Endothelial cell of umbilical vein (primary cell): ENCODE data around the gene NDUFS6. TPM values are rescaled to one million over a fixed set of nuclear protein-coding genes. Genes with fewer than 3 reads are reported as not detected.

Source experiments
- BruUV-seq: library from RNA; stranded (reverse); fragments of 400-500 nt; replicated peaks from 2 replicates; lab custom pipeline; 2021; lab: Mats Ljungman, UMichigan
- CTCF ChIA-PET: fragments of 300-600, 350-600 bp; sonication (Branson Sonifier 250); formaldehyde crosslinking; loops from one replicate; lab custom pipeline; 2021; ENCODE audit warnings: antibody characterized with exemption, inconsistent platforms; lab: Charles Lee
- POLR2A ChIA-PET: fragments of 300-600, 350-600 bp; sonication (Branson Sonifier 250); formaldehyde crosslinking; loops from one replicate; lab custom pipeline; 2021; ENCODE audit warnings: antibody characterized with exemption, inconsistent platforms; lab: Charles Lee
- DNase-seq: peaks from one replicate; pipeline ENCODE4 v3.0.0-alpha.2; 2011; ENCODE audit warnings: low read depth, low spot score
- FAIRE-seq: peaks from 2 replicates; lab custom pipeline; 2011; peaks lifted over from hg19 to GRCh38; lab: Jason Lieb, UNC
- H2AFZ ChIP-seq: 2 replicates; pipeline ENCODE4 v1.6.0; 2012; ENCODE audit warnings: low read depth, low read length, control low read depth, inconsistent platforms
- H3K27ac ChIP-seq: 2 replicates; pipeline ENCODE4 v1.5.1; 2011; ENCODE audit warnings: low read depth, mild to moderate bottlenecking, control low read depth, low read length, moderate library complexity; ENCODE audit not compliant: insufficient read depth
- H3K27me3 ChIP-seq, 2 experiments: 2 replicates each; pipeline versions ENCODE4 v1.6.0 to v1.6.1; 2011; ENCODE audit warnings: low read length in 2 of 2, mixed read lengths in 1 of 2; ENCODE audit not compliant: control insufficient read depth in 2 of 2, insufficient read depth in 2 of 2
- H3K36me3 ChIP-seq, 2 experiments: 2 replicates in 1 of 2; 3 replicates in 1 of 2; pipeline ENCODE4 v1.5.1; 2011; ENCODE audit warnings: low read length in 2 of 2, mild to moderate bottlenecking in 1 of 2, moderate library complexity in 1 of 2; ENCODE audit not compliant: control insufficient read depth in 2 of 2, insufficient read depth in 2 of 2; ENCODE audit errors: extremely low read depth in 1 of 2
- H3K4me1 ChIP-seq: 3 replicates; pipeline ENCODE4 v1.5.1; 2011; ENCODE audit warnings: mild to moderate bottlenecking, low read length; ENCODE audit not compliant: control insufficient read depth, insufficient read depth; ENCODE audit errors: extremely low read depth
- H3K4me2 ChIP-seq: 2 replicates; pipeline ENCODE4 v1.6.1; 2011; ENCODE audit warnings: low read length, control low read depth, mixed read lengths; ENCODE audit not compliant: insufficient read depth
- H3K4me3 ChIP-seq, 3 experiments: fragments of 200-600 bp in 1 of 3; sonication (generic), shearing (Covaris generic) in 1 of 3; replicated peaks in 1 of 3; 2 replicates each; pipeline ENCODE4 v1.5.1; 2011 to 2016; ENCODE audit warnings: control low read depth in 3 of 3, low read length in 3 of 3, mild to moderate bottlenecking in 2 of 3, inconsistent platforms in 1 of 3, low read depth in 1 of 3, moderate library complexity in 1 of 3; ENCODE audit not compliant: insufficient read depth in 1 of 3
- H3K79me2 ChIP-seq: 2 replicates; pipeline ENCODE4 v1.6.0; 2012; ENCODE audit warnings: low read length, inconsistent platforms; ENCODE audit not compliant: control insufficient read depth, insufficient read depth
- H3K9ac ChIP-seq: replicated peaks from 2 replicates; pipeline ENCODE3; 2011; ENCODE audit warnings: low read length, control low read depth; ENCODE audit not compliant: insufficient read depth; ENCODE audit errors: extremely low read depth
- H3K9me1 ChIP-seq: replicated peaks from 3 replicates; pipeline ENCODE4 v1.6.0; 2011; ENCODE audit warnings: mild to moderate bottlenecking, low read length; ENCODE audit not compliant: control insufficient read depth, insufficient read depth; ENCODE audit errors: extremely low read depth
- H3K9me3 ChIP-seq: replicated peaks from 2 replicates; pipeline ENCODE4 v1.5.1; 2012; ENCODE audit warnings: low read length, inconsistent platforms; ENCODE audit not compliant: control insufficient read depth, insufficient read depth
- H4K20me1 ChIP-seq: replicated peaks from 2 replicates; pipeline ENCODE3; 2011; ENCODE audit warnings: mild to moderate bottlenecking, low read length; ENCODE audit not compliant: control insufficient read depth, insufficient read depth; ENCODE audit errors: extremely low read depth
- EZH2 ChIP-seq: IDR thresholded peaks from 2 replicates; pipeline ENCODE4 v1.6.1; 2012; ENCODE audit warnings: borderline replicate concordance, low read depth, mild to moderate bottlenecking, moderate library complexity, low read length, inconsistent platforms; ENCODE audit not compliant: severe bottlenecking
- FOS ChIP-seq: IDR thresholded peaks from 2 replicates; pipeline ENCODE4 v1.6.1; 2011; ENCODE audit warnings: mild to moderate bottlenecking, low read length, moderate library complexity, borderline replicate concordance; ENCODE audit not compliant: insufficient read depth
- JUN ChIP-seq: IDR thresholded peaks from 2 replicates; pipeline ENCODE4 v1.6.1; 2011; ENCODE audit warnings: borderline replicate concordance, low read depth; ENCODE audit not compliant: insufficient read length, insufficient read depth
- POLR2AphosphoS5 ChIP-seq: IDR thresholded peaks from 2 replicates; pipeline ENCODE4 v1.6.1; 2012; ENCODE audit warnings: low read depth, mild to moderate bottlenecking, control low read depth, low read length, moderate library complexity; ENCODE audit not compliant: insufficient read depth
- dilution Hi-C: fragments of 300-500 bp; cut with MboI; formaldehyde crosslinking; loops from one replicate; pipeline ENCODE4 v1.15.0; 2019; ENCODE audit warnings: low sequenced_read_pairs; ENCODE audit not compliant: extremely low pct_ligation_motif_present
- intact Hi-C: fragments of 100-400 bp; cut with micrococcal nuclease; formaldehyde crosslinking; loops from one replicate; pipeline ENCODE4 v1.10.0; 2022
- polyA plus RNA-seq, 4 experiments: library from polyadenylated mRNA; depleted of rRNA in 3 of 4; stranded (reverse) in 3 of 4; unstranded in 1 of 4; fragments of >200 nt; gene quantifications; 2 replicates each; pipeline versions ENCODE4 v1.2.1 to v1.2.3, GENCODE V29; 2011 to 2012; ENCODE audit warnings: missing spikeins in 1 of 4
- total RNA-seq: library from RNA; stranded (reverse); gene quantifications from 2 replicates; pipeline ENCODE4 v1.2.3, GENCODE V29; 2021

Gene NDUFS6
- total and polyA plus RNA-seq, 2 donors (not counting 3 experiments of a cell fraction or from before 2014, with no cell fraction given), result 42.5 to 127 TPM

- dilution Hi-C loops, result no loop called here
- ChIA-PET POLR2A (no interaction called here), CTCF (interaction anchor here (1.0 kb wide), 1 partner anchor 23 kb away, joined by 4 read pairs; no protein-coding TSS in a partner anchor)
- DNase-seq, result no peak
- H3K9me1 ChIP-seq, result no peaks in the 10 kb centered on the region
- BruUV-seq, result no TSS peak
- H3K9ac ChIP-seq, result no peak overlapping the region
- no peaks in the 10 kb centered on the region for H3K27me3 ChIP-seq
- FAIRE-seq, result no peak
- H3K36me3 ChIP-seq, result no peaks in the 10 kb centered on the region
- no peaks in the 10 kb centered on the region for H3K79me2 ChIP-seq
- TF ChIP-seq JUN (no peak), EZH2 (no peak)
- no peaks in the 10 kb centered on the region for H3K9me3 ChIP-seq
- peaks cover 17% of the 10 kb centered on the region for H3K4me1 ChIP-seq
- no peak overlapping the region for H2AFZ ChIP-seq
- no peak overlapping the region for H3K4me3 ChIP-seq
- intact Hi-C loops, result no loop called here
- H3K27ac ChIP-seq, result no peak overlapping the region
- H4K20me1 ChIP-seq, result no peaks in the 10 kb centered on the region
- no peak overlapping the region for H3K4me2 ChIP-seq
These were observed 15.2 kb upstream of the NDUFS6 start for GRCh38 chr5:1785984-1786383.

- Histone ChIP-seq H3K4me3 (no peak overlapping the region), H3K36me3 (no peaks in the 10 kb centered on the region), H3K27ac (no peak overlapping the region), H3K27me3 (no peaks in the 10 kb centered on the region), H3K9ac (no peak overlapping the region), H2AFZ (no peak overlapping the region), H3K4me1 (peaks cover 21% of the 10 kb centered on the region), H3K9me3 (no peaks in the 10 kb centered on the region), H4K20me1 (no peaks in the 10 kb centered on the region), H3K9me1 (no peaks in the 10 kb centered on the region), H3K4me2 (no peak overlapping the region), H3K79me2 (no peaks in the 10 kb centered on the region)
- DNase-seq, result no peak
- intact Hi-C loops, result no loop called here
- no peak for FAIRE-seq
- no TSS peak for BruUV-seq
- no peak for TF ChIP-seq POLR2AphosphoS5
- no peak for TF ChIP-seq FOS
- ChIA-PET POLR2A (no interaction called here), CTCF (interaction anchor here (1.0 kb wide), 1 partner anchor 23 kb away, joined by 4 read pairs; no protein-coding TSS in a partner anchor)
- dilution Hi-C loops, result no loop called here
These were observed 14.4 kb upstream of the NDUFS6 start for GRCh38 chr5:1786621-1787471.
